Ovary (tissue), 9 donors: Measurements from ENCODE around the gene RAD50. TPM values are rescaled to one million over a fixed set of nuclear protein-coding genes. Genes with fewer than 3 reads are reported as not detected.

Experiments used
- DNase-seq, 5 donors: peaks; one replicate each; pipeline ENCODE4 v3.0.0-alpha.2; 2019 to 2020
- H3K27ac ChIP-seq, 2 donors: fragments of 200-600 bp; one replicate each; pipeline versions ENCODE4 v1.5.1 to v1.8.0; 2019 to 2022
- H3K27me3 ChIP-seq: fragments of 200-600 bp; one replicate; pipeline ENCODE4 v1.8.0; 2022
- H3K36me3 ChIP-seq: fragments of 200-600 bp; sonication (generic); one replicate; pipeline ENCODE4 v1.5.1; 2019
- H3K4me1 ChIP-seq: one replicate; pipeline ENCODE4 v1.8.1; 2013; ENCODE audit warnings: mild to moderate bottlenecking, moderate library complexity; ENCODE audit not compliant: insufficient read depth
- H3K4me3 ChIP-seq: fragments of 200-600 bp; sonication (generic); one replicate; pipeline ENCODE4 v1.5.1; 2017
- H3K9me3 ChIP-seq, 2 donors: fragments of 200-600 bp in 1 of 2; sonication (generic) in 1 of 2; one replicate each; pipeline versions ENCODE4 v1.5.1 to v1.8.1; 2013 to 2019; ENCODE audit warnings: mild to moderate bottlenecking in 1 of 2, moderate library complexity in 1 of 2
- CTCF ChIP-seq, 3 donors: fragments of 450-650 bp in 2 of 3; fragments of 200-600 bp in 1 of 3; IDR thresholded peaks; one replicate each; pipeline versions ENCODE4 v1.5.1 to v1.8.0; 2016 to 2022; ENCODE audit warnings: antibody characterized with exemption in 3 of 3, mild to moderate bottlenecking in 1 of 3
- EP300 ChIP-seq: sonication (generic); formaldehyde crosslinking; IDR thresholded peaks from one replicate; pipeline ENCODE4 v1.6.1; 2017; ENCODE audit warnings: antibody characterized with exemption
- POLR2A ChIP-seq: fragments of 450-650 bp; IDR thresholded peaks from one replicate; pipeline ENCODE4 v1.6.1; 2017; ENCODE audit warnings: antibody characterized with exemption, mild to moderate bottlenecking, moderate library complexity
- WGBS, 3 donors: extraction: QIAGEN DNeasy Blood & Tissue Kit in 1 of 3; methylation state at CpG; one replicate each; pipeline versions ENCODE4 v1.1.5 to v1.1.7; 2013 to 2017; 5-methylcytosine and 5-hydroxymethylcytosine counted together
- intact Hi-C, 4 donors: fragments of 100-400 bp; cut with DNase I; formaldehyde crosslinking; loops; one replicate each; pipeline versions ENCODE4 v1.11.0 to v1.15.1; 2022 to 2023
- polyA plus RNA-seq, 2 donors: library from polyadenylated mRNA; stranded (reverse); fragments of 200-250 nt in 1 of 2; fragments of 350-450 nt in 1 of 2; fragmentation: Illumina TruSeq in 1 of 2; extraction: RNeasy Lipid Tissue Mini Kit (QIAGEN cat#74804) in 1 of 2; gene quantifications; one replicate each; pipeline ENCODE4 v1.2.3, GENCODE V29; 2013 to 2014
- total RNA-seq, 7 donors: library from RNA; depleted of rRNA in 2 of 7; stranded (reverse); fragments of >200 nt in 2 of 7; fragmentation: NEBNext Ultra II Directional in 3 of 7; extraction: Animal tissue kit (Norgen Biotek cat#: 25700) in 3 of 7; gene quantifications; one replicate each; pipeline versions ENCODE4 v1.1.0 to v1.2.4, GENCODE V29; 2016 to 2023
- donor health status: DM: no; HTN: no; CAD: no; lungs with moderate emphysema.
- donor health status: DM: no; HTN: no; CAD: no.
- donor health status: Bipolar disorder and iron deficiency.
- donor health status: DM: yes; HTN: yes; CAD: no.
- donor health status: DM: no; HTN: no; CAD: no.
- donor health status: DM: yes; HTN: yes; CAD: no.

RAD50 gene
- total and polyA plus RNA-seq, 9 donors = 9.4 to 41.5 (median 28.1) TPM

GRCh38 chr5:132678735-132679134 lies 122.0 kb downstream of the RAD50 start:
- TF ChIP-seq POLR2A (no peak), EP300 (no peak), CTCF (IDR thresholded peaks at IDR 0.05) (no peak)
- H3K4me3 ChIP-seq = no peak overlapping the region
- H3K27me3 ChIP-seq = no peaks in the 10 kb centered on the region
- no peak overlapping the region for H3K27ac ChIP-seq
- no peak for DNase-seq
- H3K36me3 ChIP-seq = no peaks in the 10 kb centered on the region
- H3K9me3 ChIP-seq = no peaks in the 10 kb centered on the region
- H3K4me1 ChIP-seq = no peaks in the 10 kb centered on the region
- intact Hi-C loops = no loop called here
- 84 to 94% (median 93%) methylated on average over 1 of the region's 1 CpG for WGBS, 3 donors

- H3K27ac ChIP-seq = no peak overlapping the region
- no peaks in the 10 kb centered on the region for H3K9me3 ChIP-seq
- no peak for DNase-seq
- H3K4me1 ChIP-seq = no peaks in the 10 kb centered on the region
- 90 to 93% (median 92%) methylated on average over 7 of the region's 7 CpGs for WGBS, 3 donors
- TF ChIP-seq CTCF (IDR thresholded peaks at IDR 0.05) = no peak
- no peak for TF ChIP-seq EP300
- no peak for TF ChIP-seq POLR2A
- no peak overlapping the region for H3K4me3 ChIP-seq
- intact Hi-C loops = no loop called here
- H3K36me3 ChIP-seq = no peaks in the 10 kb centered on the region
- H3K27me3 ChIP-seq = no peaks in the 10 kb centered on the region
Observed at GRCh38 chr5:132679166-132679565, 122.4 kb downstream of the RAD50 start.

- Histone ChIP-seq H3K4me3 (no peak overlapping the region), H3K27me3 (no peaks in the 10 kb centered on the region), H3K36me3 (no peaks in the 10 kb centered on the region), H3K4me1 (no peaks in the 10 kb centered on the region), H3K27ac (no peak overlapping the region), H3K9me3 (no peaks in the 10 kb centered on the region)
- DNase-seq = no peak
- WGBS, 3 donors = 92 to 94% (median 93%) methylated on average over 15 of the region's 15 CpGs
- TF ChIP-seq CTCF (IDR thresholded peaks at IDR 0.05) = no peak
- intact Hi-C loops = no loop called here
Observed at GRCh38 chr5:132679717-132680380, 123.1 kb downstream of the RAD50 start.

- no peak for TF ChIP-seq POLR2A
- TF ChIP-seq EP300 = no peak
- no peak for TF ChIP-seq CTCF (IDR thresholded peaks at IDR 0.05)
Observed at GRCh38 chr5:132680780-132681475, 124.2 kb downstream of the RAD50 start.

More at GRCh38 chr5:132680780-132681475, 124.2 kb downstream of the RAD50 start:
- no peaks in the 10 kb centered on the region for H3K9me3 ChIP-seq
- H3K36me3 ChIP-seq = no peaks in the 10 kb centered on the region
- no peaks in the 10 kb centered on the region for H3K27me3 ChIP-seq
- no peaks in the 10 kb centered on the region for H3K4me1 ChIP-seq
- 71 to 93% (median 92%) methylated on average over 8 of the region's 8 CpGs for WGBS, 3 donors
- no peak overlapping the region for H3K4me3 ChIP-seq
- intact Hi-C loops = no loop called here
- H3K27ac ChIP-seq = no peak overlapping the region
- DNase-seq = no peak
